HG03520 (cell line): ENCODE measurements around the gene TMEM235.
"Not testable (repeated sequence)": the region's sequence is repeated elsewhere in the genome, so short reads cannot be mapped to it uniquely, and the experiment has no call there.

Experiments used
- ATAC-seq: cut with Tn5 transposase; IDR thresholded peaks from one replicate; pipeline ENCODE4 v1.9.1; 2021; ENCODE audit warnings: mild to moderate bottlenecking, moderate library complexity; ENCODE audit not compliant: unreplicated experiment

Gene TMEM235

GRCh38 chr17:78237401-78238012 lies 6.1 kb downstream of the TMEM235 start:
- ATAC-seq, result no peak

GRCh38 chr17:78238823-78239488 lies 7.5 kb downstream of the TMEM235 start:
- ATAC-seq, result no peak

GRCh38 chr17:78239489-78239931 lies 8.1 kb downstream of the TMEM235 start:
- ATAC-seq, result no peak

GRCh38 chr17:78240012-78240655 lies 8.7 kb downstream of the TMEM235 start:
- no peak for ATAC-seq

GRCh38 chr17:78240839-78241238 lies 9.4 kb downstream of the TMEM235 start:
- ATAC-seq, result no peak

- ATAC-seq, result no peak
Observed at GRCh38 chr17:78241277-78242023, 10.0 kb downstream of the TMEM235 start.

GRCh38 chr17:78242024-78242742 lies 10.8 kb downstream of the TMEM235 start:
- no peak for ATAC-seq

GRCh38 chr17:78247304-78247703 lies 15.9 kb downstream of the TMEM235 start:
- no peak for ATAC-seq

GRCh38 chr17:78248051-78248914 lies 16.9 kb downstream of the TMEM235 start:
- ATAC-seq, result no peak

- no peak for ATAC-seq
Observed at GRCh38 chr17:78249074-78249817, 17.8 kb downstream of the TMEM235 start.

- ATAC-seq, result no peak
Observed at GRCh38 chr17:78249818-78250806, 18.7 kb downstream of the TMEM235 start.

GRCh38 chr17:78250891-78251772 lies 19.7 kb downstream of the TMEM235 start:
- no peak for ATAC-seq

- no peak for ATAC-seq
Observed at GRCh38 chr17:78251773-78252103, 20.3 kb downstream of the TMEM235 start.

- no peak for ATAC-seq
Observed at GRCh38 chr17:78252111-78252634, 20.7 kb downstream of the TMEM235 start.

- ATAC-seq, result no peak
Observed at GRCh38 chr17:78252701-78253635, 21.5 kb downstream of the TMEM235 start.

- not testable (repeated sequence) for ATAC-seq
Observed at GRCh38 chr17:78253636-78253945, 22.2 kb downstream of the TMEM235 start.
